ENCODE measurements around the gene KLHDC4.

Gene KLHDC4

DNA sequence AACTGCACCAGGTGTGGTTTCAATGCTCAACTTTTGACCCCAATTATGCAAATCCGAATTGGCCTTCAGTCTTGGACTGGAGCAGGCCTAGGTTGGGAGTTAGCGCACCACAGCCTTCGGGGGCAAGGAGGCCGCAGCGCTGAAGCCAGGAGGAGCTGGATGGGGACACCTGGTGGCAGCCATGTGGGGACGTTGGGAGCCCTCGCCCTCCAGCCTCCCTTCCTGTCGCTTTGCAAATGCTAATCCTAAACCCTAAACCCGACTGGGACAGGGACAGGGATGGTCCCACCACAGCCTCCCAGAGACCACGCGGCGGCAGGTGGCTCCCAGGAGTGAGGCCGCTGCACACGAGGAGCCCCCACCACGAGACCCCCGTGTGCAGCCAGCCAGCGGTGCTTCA is 58.7 kb downstream of the KLHDC4 start:
- in situ Hi-C loops (cut with HindIII; ENCODE audit: low pct_ligation_motif_present, low pct_unique_long_range_greater_than_20kb, low sequenced_read_pairs): no loop called here
- no peak for DNase-seq

- in situ Hi-C loops (cut with HindIII; ENCODE audit: low pct_ligation_motif_present, low pct_unique_long_range_greater_than_20kb, low sequenced_read_pairs): no loop called here
Observed at GRCh38 chr16:87706278-87707000, 59.3 kb downstream of the KLHDC4 start.

GRCh38 chr16:87705771-87706277 is 60.0 kb downstream of the KLHDC4 start:
- no peak for DNase-seq
- in situ Hi-C loops (cut with HindIII; ENCODE audit: low pct_ligation_motif_present, low pct_unique_long_range_greater_than_20kb, low sequenced_read_pairs): no loop called here

More at GRCh38 chr16:87706278-87707000, 59.3 kb downstream of the KLHDC4 start:
- DNase-seq: no peak

DNA sequence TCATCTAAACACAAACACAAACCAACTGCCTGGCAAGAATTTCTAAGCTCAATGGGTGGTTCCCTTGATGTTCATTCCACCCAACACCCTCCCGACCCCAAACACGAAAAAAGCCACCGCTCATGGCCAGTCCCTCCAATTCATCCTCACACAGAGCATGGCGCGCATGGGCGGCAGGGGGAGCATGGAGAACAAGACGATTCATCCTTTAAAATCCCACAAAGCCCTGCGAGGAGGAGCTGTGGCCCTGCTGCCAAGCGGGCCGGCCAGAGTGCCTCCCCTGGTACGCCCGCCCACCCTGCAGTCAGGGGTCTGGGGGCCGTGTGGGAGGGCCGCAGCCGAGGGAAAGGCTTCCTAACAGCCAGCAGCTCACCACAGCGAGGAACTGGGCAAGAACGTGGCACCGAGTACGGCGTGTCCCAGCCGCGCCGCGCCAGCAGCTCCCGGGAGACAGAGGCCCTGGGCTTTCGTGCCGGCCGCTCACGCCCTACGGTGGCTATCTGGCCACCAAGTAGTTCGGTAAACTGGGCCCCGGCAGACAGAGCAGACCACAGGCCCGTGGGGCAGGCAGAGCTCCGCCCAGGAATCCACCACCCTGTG is 60.9 kb downstream of the KLHDC4 start:
- in situ Hi-C loops (cut with HindIII; ENCODE audit: low pct_ligation_motif_present, low pct_unique_long_range_greater_than_20kb, low sequenced_read_pairs): no loop called here
- no peak for DNase-seq

DNA sequence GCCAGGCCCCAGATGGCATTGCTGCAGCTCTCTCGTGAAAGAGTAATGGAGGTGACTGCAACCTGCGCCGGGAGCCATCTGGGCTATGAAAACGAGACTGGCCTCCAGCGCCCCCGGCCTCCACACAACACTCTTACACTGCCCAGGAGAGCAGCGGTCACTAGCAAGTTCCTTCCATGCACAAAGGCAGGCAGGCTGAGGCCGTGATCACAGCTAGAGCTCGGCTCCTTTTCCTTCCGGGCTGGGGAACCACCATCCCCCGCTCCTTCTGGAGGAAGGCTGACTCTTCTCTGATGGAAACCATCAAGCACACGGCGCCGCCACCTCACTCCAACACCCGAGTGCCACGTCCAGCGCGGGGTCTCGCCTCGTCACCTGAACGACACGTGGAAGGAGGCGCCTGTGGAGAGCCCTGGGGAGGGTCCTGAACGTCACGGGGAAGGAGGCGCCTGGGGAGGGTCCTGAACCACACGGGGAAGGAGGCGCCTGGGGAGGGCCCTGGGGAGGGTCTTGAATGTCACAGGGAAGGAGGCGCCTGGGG is 61.9 kb downstream of the KLHDC4 start:
- no peak for DNase-seq
- in situ Hi-C loops (cut with HindIII; ENCODE audit: low pct_ligation_motif_present, low pct_unique_long_range_greater_than_20kb, low sequenced_read_pairs): no loop called here

- in situ Hi-C loops (cut with HindIII; ENCODE audit: low pct_ligation_motif_present, low pct_unique_long_range_greater_than_20kb, low sequenced_read_pairs): no loop called here
- no peak for DNase-seq
Observed at GRCh38 chr16:87703071-87703470, 62.7 kb downstream of the KLHDC4 start.

- in situ Hi-C loops (cut with HindIII; ENCODE audit: low pct_ligation_motif_present, low pct_unique_long_range_greater_than_20kb, low sequenced_read_pairs): no loop called here
- peak; percentile 33 for DNase-seq
Observed at GRCh38 chr16:87702325-87702811, 63.4 kb downstream of the KLHDC4 start.

GRCh38 chr16:87701505-87701921 is 64.3 kb downstream of the KLHDC4 start:
- in situ Hi-C loops (cut with HindIII; ENCODE audit: low pct_ligation_motif_present, low pct_unique_long_range_greater_than_20kb, low sequenced_read_pairs): no loop called here
- DNase-seq: no peak

- in situ Hi-C loops (cut with HindIII; ENCODE audit: low pct_ligation_motif_present, low pct_unique_long_range_greater_than_20kb, low sequenced_read_pairs): no loop called here
- DNase-seq: no peak
Observed at GRCh38 chr16:87701078-87701460, 64.7 kb downstream of the KLHDC4 start.

GRCh38 chr16:87700406-87701077 is 65.2 kb downstream of the KLHDC4 start:
- in situ Hi-C loops (cut with HindIII; ENCODE audit: low pct_ligation_motif_present, low pct_unique_long_range_greater_than_20kb, low sequenced_read_pairs): no loop called here
- no peak for DNase-seq

DNA sequence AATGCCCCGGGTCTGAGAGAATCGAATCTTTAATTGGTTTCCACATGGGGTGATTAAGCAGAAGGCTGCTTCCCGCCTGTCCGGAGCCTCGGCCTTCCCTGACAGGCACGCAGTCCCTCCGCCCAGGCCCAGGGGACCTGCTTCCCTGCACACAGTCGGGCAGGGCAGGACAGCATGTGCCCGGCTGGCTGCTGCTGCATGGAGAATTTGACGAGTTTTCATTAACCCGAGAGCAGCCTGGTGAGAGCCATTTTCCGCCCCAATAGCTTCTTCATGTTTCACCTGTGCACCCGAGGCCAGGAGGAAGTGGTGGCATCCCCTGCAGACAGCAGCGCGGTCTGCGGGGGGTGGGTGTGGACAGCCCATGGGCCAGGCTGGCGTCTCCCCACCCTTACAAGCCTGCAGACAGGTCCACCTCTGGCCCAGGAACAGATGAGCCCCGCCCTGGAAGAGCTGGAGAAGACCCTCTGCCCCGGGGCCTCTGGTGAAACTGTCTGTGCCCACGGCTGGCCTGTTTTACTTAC is 67.0 kb downstream of the KLHDC4 start:
- in situ Hi-C loops (cut with HindIII; ENCODE audit: low pct_ligation_motif_present, low pct_unique_long_range_greater_than_20kb, low sequenced_read_pairs): no loop called here
- no peak for DNase-seq

DNA sequence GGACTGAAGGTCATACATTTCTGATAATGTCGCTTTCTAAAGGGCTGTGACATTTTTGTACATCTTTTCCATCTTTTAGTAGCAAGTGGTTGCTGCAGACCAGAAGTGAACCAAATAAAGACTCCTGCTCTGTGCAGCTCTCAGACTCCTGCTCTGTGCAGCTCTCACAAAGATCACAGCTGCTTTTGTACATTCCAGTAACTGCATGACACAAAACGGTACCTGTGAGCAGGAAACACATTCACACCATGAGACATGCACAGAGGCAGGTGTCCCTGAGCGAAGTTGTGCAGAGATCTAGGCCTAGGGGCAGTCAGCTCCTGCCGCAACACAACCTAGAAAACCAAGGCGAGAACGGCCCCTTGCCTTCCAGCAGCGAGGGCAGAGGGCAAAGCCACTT is 67.5 kb downstream of the KLHDC4 start:
- DNase-seq: no peak
- in situ Hi-C loops (cut with HindIII; ENCODE audit: low pct_ligation_motif_present, low pct_unique_long_range_greater_than_20kb, low sequenced_read_pairs): no loop called here

- DNase-seq: no peak
- in situ Hi-C loops (cut with HindIII; ENCODE audit: low pct_ligation_motif_present, low pct_unique_long_range_greater_than_20kb, low sequenced_read_pairs): no loop called here
Observed at GRCh38 chr16:87697792-87698191, 68.0 kb downstream of the KLHDC4 start.

DNA sequence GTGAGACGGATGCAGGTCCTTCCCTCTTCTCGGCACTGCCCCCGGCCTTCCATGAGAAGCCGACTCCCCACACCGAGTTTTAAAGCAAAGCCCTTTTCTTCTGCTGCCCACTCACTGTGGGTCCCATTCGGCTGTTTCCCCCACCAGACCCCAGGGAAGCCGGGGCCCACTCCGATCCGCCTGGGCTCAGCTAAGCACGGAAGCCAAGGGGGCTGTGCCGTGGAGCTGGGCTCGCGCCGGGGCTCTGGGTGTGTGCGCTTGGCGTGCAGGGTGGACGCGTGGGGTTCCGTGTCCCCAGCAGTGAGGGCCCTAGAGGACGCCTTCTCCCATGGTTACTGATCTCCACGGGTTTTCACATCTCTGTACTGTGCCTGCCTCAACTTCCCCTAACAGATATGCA is 68.5 kb downstream of the KLHDC4 start:
- in situ Hi-C loops (cut with HindIII; ENCODE audit: low pct_ligation_motif_present, low pct_unique_long_range_greater_than_20kb, low sequenced_read_pairs): no loop called here

GRCh38 chr16:87696726-87697125 is 69.1 kb downstream of the KLHDC4 start:
- no peak for DNase-seq
- in situ Hi-C loops (cut with HindIII; ENCODE audit: low pct_ligation_motif_present, low pct_unique_long_range_greater_than_20kb, low sequenced_read_pairs): no loop called here

More for the DNA sequence above, 68.5 kb downstream of the KLHDC4 start:
- DNase-seq: no peak

GRCh38 chr16:87695534-87695933 is 70.3 kb downstream of the KLHDC4 start:
- DNase-seq: no peak
- in situ Hi-C loops (cut with HindIII; ENCODE audit: low pct_ligation_motif_present, low pct_unique_long_range_greater_than_20kb, low sequenced_read_pairs): no loop called here

DNA sequence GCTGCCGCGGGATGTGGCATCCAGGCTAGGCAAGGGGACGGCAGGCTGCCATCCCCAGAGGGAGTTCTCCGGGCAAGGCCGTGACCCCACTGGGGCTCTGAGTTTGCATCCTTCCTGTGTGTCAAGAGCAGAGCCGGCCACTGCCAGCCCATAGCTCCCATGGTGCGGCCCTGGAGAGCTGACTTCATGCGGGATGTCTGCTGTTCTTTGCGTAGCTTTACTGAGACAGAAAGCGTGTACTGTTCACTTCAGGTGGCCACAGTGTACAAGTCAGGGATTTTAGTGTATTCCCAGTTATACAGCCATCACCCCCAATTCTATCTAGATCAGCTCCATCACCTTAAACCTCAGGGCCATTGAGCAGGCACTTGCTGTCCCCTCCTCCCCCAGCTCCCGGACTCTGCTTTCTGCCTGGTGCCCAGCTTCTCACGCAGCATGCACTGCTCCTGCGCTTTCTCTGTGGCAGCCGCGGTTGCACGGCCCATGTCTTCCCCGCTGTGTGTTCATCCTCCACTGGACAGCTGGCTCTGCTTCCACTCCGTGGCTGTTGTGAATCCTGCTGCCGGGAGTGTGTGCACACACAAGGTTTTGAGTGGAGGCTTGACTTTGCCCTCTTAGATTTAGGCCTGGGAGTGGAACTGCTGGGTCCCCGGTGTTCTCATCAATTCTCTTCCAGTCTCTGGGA is 71.2 kb downstream of the KLHDC4 start:
- no peak for DNase-seq
- in situ Hi-C loops (cut with HindIII; ENCODE audit: low pct_ligation_motif_present, low pct_unique_long_range_greater_than_20kb, low sequenced_read_pairs): no loop called here

GRCh38 chr16:87693827-87694226 is 72.0 kb downstream of the KLHDC4 start:
- in situ Hi-C loops (cut with HindIII; ENCODE audit: low pct_ligation_motif_present, low pct_unique_long_range_greater_than_20kb, low sequenced_read_pairs): no loop called here

More at GRCh38 chr16:87693827-87694226, 72.0 kb downstream of the KLHDC4 start:
- no peak for DNase-seq

Data from ACHN (cell line).